Stimulated activated CD8-positive, alpha-beta memory T cell treated with anti-CD3 and anti-CD28 coated beads, Interleukin-12 subunit alpha, Interleukin-12 subunit beta, amount 100 ng/mL, for 1 hour (primary cell): ENCODE data around the gene STOX2.

Experiments
- DNase-seq: peaks from one replicate; pipeline ENCODE4 v3.0.0-alpha.2; 2020; ENCODE audit warnings: low read depth

Gene STOX2

DNA sequence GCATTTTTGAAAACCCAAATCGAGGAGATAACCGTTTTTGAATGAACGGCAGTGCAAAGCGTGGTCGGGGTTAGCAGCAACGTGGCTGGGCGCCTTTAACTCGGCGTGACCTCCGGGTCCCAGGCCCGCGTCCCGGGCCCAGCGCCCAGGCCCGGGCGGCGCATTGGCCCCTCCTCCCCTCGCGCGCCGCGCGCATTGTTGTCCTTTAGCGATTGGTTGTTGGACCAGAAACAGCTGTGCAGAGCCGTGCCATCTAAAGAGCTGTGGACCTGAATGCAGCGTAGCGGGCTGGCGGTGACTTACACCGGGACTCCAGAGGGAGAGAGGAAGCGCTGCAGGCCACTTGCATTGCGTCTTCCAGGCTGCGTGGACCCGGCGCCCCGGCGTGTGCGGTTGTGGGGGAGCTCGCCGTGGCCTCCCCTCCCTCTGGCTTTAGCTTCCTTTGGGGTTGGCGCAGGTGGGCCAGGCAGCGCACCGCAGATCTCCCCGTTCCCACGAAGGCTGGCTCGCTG lies at the start of gene STOX2:
STOX2 (plus strand) TSS at position 227 of the 512 bp plus-strand sequence. CDS start 1,484 bp downstream, outside the sequence.
- no peak for DNase-seq

DNA sequence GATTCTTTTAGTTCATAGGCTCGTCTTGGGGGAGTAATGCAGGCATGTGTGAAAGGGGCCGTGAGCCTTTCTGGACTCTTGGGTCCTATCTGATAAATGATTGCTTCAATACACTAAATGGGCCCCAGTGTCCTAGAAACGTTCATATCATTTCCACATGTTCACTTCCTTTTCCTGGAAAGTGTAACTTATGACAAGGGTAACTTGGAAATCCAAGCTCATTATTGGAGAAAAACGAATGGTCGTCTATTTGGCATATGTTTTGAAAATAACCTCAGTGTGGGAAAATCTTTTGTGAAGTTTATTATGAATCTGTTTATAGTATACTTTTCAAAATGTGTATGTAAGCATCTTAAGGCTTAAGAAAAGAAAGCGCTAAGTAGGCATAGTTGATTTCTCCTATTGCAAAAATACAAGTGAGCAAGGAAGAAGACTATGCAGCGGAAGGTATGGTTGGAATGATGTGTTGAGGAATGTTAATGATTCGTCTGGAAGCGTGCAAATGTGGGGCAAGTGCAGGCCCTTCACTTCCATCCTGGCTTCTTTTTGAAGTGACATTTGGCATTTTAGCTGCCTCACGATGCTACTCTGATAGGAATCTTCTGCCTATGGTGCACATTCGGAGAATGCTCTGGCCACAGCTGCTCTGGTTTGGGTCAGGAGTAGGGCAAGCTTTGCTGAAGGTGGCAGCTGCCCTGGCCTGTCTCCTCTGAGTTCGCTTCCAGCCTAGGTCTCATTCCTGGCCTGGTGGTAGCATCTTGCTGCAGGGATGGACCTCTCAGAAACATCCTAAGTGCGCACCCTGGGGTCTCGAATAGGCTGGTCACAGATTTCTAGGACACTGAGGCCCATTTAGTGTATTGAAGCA lies 49.5 kb upstream of the STOX2 start:
- no peak for DNase-seq

DNA sequence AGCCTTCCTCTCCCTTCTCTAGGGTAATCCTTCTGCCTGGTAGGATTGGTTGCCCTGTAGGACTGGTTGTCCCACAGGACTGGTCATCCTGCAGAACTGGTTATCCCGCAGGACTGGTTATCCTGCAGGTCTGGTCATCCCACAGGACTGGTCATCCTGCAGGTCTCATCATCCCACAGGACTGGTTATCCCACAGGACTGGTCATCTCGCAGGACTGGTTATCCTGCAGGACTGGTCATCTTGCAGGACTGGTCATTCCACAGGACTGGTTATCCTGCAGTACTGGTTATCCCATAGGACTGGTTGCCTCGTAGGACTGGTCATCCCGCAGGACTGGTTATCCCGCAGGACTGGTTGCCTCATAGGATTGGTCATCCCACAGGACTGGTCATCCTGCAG lies 48.1 kb upstream of the STOX2 start:
- DNase-seq = no peak

- DNase-seq = no peak
Measured at GRCh38 chr4:183858011-183858615, 47.0 kb upstream of the STOX2 start.

GRCh38 chr4:183860119-183860518 lies 45.0 kb upstream of the STOX2 start:
- no peak for DNase-seq

- no peak for DNase-seq
Measured at GRCh38 chr4:183860731-183861130, 44.4 kb upstream of the STOX2 start.

- no peak for DNase-seq
Measured at GRCh38 chr4:183861426-183861825, 43.7 kb upstream of the STOX2 start.

DNA sequence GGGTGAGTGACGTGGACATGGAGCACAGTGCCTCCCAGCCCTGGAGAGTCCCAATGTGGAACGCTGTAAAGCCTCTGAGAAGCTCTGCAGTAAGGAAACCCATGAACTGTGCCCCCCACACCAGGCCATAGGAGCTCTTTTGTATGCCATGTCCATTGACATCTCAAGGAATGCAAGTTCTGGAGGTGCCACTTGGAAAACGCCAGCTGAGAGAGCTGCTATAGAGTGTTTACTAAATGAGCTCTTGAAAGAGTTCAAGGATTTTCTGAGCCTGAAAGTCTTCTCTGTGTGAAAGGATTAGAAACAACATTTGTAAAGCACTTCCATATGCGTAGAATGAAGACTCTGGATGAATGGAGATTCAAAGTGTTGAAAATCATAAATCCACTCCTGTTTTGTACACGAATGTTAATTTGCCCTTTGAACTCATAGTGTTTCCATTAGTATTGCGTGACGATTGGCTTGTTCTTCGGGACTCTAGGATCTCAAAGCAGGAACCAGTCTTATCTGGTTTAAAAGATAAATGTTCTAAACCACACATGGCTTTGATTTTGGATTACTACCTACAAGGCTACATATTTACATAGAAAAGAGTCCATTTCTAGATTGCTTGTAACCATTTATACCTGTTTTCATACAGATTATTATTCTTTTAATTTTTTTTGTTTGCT lies 41.8 kb upstream of the STOX2 start:
- no peak for DNase-seq

- no peak for DNase-seq
Measured at GRCh38 chr4:183867247-183867646, 37.9 kb upstream of the STOX2 start.

GRCh38 chr4:183870997-183871396 lies 34.1 kb upstream of the STOX2 start:
- no peak for DNase-seq

- no peak for DNase-seq
Measured at GRCh38 chr4:183871581-183871980, 33.5 kb upstream of the STOX2 start.

DNA sequence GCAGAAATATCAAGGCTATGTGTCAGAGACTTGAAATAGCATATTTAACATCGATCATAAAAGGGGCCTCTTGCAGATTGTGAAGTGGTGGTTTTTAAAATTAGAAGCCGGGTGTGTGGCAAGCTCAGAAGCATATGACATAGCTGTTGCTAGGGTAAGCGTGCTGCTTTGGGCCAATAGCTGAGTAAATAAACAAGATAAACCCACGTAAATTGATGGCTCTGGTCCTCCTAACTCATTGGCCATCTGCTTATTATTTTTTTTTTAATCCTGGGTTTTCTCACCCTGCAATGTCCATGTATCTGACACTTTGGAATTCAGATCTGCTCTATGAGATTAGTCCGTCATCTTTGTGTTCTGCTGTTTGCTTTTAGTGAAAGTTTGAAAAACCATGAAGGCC lies 32.6 kb upstream of the STOX2 start:
- DNase-seq = no peak

DNA sequence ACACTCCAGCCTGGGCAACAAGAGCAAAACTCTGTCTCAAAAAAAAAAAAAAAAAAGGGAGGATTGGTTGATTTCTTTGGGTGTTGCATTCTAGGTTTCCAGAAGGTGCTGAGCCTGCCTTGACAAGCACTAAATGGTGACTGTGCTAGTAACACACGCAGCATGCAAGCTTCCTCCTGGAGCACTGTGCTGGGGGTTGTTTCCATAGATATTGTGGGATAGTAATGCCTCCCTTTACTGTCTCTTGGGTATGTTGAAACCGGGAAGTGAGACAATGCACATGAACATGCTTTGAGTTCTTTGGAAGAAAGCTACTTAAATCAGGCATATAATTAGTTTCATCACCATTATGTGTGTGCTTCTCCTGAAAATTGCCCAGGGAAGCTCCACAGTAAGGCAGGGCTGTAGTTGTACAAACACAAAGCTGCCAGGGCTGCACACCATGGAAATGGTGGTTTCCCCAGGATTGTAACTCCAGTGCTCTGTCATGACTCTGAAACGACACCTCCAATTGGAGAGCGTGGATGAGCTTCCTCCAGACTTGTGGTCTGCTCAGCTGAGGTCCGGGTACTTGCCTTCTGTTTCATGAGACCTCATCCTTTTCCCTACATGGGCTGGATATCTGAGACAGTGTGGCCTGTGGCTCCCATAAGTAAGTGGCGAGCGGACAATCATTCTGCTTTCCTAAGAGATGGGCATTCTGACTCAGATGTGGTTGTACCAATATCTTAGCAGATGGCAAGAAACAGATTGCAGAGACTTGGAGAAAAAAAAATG lies 31.5 kb upstream of the STOX2 start:
- no peak for DNase-seq

DNA sequence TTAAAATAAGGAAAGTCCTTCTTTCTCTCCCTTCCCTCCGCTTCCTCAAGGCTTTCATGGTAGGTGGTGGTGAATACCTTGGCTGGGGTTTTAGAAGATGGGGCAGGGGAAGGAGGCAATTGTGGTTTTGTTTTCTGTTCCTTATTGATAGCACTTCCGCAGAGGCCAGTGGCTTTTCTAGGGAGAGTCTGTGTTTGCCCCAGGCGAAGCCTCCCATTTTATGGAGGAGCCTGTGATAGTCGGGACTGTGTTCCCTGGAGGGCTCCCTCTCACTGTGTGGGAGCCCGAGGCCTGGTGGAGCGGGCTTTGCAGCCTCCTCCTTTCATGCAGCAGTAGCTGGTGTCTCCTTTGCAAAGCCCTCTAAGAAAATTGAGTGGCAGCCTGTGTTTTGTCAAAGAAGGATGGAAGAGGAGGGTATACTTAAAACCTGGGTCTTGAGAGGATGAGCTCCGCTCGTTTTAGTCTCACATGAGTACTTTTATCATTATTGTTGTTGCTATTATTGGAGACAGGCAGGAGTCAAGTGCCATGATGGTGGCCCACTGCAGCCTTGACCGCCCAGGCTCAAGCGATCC lies 29.8 kb upstream of the STOX2 start:
- DNase-seq = no peak

DNA sequence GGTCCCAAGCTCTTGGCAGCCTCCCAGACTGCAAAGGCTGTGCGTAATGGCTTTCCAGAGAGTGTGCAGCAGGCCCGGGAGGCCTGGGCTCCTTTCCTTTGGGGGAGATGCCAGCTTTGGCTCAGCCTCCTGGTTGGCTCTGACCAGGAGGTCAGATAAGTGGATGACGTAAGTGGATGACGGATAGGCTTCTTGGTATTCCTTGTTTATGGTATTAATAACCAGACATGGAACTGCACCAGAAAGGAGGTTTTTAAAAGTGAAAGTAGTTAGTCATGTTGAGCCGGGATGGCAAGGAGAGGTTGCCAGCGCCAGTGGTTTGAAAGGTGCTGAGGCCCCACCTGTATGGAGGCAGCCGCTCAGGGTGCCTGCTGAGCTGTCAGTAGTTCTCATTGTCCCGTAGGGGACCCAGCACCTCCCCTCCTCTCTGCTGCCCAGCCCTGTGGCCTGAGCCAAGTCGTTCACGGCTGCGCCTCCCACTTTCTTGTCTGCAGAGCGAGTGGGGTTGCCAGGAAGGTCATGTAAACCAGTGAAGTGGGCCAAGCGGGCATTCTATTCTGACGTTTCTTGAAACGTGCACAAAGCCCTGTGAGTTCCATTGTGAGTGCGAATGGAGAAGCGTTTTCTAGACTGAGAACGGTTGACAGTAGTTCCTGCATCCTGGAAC lies 28.7 kb upstream of the STOX2 start:
- no peak for DNase-seq

DNA sequence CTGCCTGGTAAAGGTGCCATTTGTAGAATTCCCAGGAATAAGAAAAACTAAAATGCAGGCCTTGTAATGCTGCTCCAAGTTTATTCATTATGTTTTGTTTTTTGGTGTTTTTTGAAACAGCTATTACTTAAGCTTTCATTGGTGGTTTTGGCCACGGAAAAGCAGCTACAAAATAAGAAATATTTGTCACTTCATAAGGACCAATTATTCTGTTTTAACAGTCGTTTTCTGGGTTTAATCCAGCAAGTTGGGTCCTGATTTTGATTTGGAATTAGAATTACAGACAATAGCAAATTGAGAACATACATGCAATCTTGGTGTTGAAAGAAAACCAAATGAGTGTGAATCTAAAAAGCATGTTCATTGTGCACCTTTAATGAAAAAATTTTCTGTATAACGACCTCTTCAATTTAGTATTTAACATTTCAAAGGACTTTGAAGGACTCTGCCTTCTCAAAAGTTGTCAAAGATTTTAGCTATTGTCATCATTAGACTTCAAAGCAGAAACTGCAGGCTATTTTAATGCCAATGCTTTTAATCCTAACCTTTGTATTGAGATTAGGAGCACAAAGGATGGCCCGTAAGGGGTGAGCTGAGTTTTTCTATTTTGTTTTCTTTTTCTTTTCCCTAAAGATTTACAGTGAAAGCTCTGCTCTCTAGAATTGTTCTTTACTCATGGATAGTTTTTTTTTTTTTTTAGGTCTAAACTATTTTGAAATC lies 26.7 kb upstream of the STOX2 start:
- DNase-seq = no peak

DNA sequence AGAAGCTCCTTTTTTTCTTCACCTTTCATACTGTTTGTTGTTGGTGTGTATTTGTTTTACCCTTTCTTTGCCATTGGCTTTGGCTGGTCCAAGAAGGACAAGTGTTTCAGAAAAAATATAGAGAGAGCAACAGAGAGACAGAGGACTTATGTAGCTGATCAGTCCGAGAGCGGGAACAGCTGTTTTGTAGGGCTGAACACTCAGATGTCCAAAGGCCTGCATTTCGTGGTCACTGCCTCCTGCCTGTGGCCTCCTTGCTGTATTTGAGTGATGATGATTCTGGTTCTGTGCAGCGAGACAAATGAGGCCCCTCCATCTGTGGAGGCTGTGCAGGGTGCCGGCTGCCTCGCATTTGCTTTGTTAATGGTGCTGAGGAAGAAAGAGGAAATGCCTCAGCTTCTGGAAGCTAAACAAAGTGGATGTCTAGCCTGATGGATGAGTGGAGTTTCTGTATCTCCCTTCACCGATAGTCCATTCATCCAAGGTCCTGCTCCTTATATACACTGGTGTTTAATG lies 19.8 kb upstream of the STOX2 start:
- no peak for DNase-seq

GRCh38 chr4:183887351-183887750 lies 17.8 kb upstream of the STOX2 start:
- DNase-seq = no peak

- no peak for DNase-seq
Measured at GRCh38 chr4:183888564-183888963, 16.5 kb upstream of the STOX2 start.

DNA sequence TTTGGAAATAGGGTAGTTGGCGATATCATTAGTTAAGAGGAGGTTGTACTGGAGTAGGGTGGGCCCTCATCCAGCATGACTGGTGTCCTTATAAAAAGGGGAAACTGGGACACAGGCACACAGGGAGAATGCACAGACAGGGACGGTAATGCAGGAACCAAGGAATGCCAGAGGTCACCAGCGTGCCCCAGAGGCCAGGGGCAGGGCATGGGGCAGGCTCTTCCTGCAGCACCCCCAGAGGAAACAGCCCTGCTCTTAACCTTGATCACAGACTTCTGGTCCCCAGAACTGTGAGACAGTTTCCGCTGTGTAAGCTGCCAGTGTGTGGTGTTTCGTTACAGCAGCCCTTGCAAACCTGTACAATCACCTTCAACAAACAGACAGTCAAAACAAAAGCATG lies 15.9 kb upstream of the STOX2 start:
- no peak for DNase-seq
